Measurements from ENCODE around the gene CARD11. TPM values are rescaled to one million over a fixed set of nuclear protein-coding genes. Genes with fewer than 3 reads are reported as not detected.

Gene CARD11
- total RNA-seq = 100 to 1,000 TPM in 1 of 2 experiments, 10 to 100 TPM in 1; 98.3 to 103 TPM

DNA sequence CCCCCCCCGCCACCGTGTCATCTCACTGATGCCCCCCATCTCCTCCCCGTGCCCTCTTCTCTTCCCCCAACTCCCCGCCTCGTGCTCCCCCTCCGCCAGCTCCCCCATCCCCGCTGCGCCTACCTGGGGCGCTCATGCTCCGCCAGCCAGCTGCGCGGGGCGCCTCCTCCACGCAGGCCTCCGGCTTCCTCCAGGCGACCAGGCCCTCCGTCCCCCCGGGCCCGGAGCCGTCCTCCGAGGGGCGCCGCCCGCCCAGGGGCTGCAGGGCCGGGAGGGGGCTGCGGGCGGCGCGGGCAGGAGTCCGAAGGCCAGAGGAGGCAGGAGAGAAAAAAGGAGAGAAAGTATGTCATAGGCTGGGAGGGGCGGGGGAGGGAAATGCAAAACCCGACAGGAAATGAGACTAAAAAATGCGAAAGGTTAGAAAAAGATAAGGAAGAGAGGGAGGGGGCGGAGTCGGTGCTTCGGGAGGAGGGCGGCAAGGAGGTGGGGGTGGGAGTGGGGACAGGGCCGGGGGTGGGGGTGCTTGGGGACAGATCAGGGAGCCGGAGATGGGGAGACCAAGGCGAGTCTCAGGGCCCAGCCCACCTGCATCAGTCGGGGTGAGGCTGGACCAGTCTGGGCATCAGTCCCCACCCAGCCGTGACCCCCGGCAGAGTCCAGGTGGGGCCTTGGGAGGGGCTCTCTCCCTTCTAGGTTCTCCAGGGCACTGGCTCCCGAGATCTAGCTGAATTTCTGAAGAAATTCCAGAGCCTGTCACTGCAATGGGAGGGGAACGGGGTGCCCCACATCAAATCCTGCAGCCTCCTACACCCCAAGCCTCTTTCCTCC is at the start of gene CARD11:
TSS of gene CARD11 (minus strand) at position 324 of the 828 bp plus-strand sequence. CDS start 85,361 bp downstream, outside the sequence.
- DNase-seq = peak; percentile 78
- ChIA-PET POLR2A (interaction anchor here (1.1 to 3.6 kb wide), 7 partner anchors 11 to 61 kb away, joined by 3 to 16 read pairs (median 4); no protein-coding TSS in a partner anchor), CTCF (interaction anchor here (1.2 to 6.7 kb wide), 4 partner anchors 21 to 111 kb away, joined by 3 to 55 read pairs (median 5); no protein-coding TSS in a partner anchor)
- Mint-ChIP-seq H3K9me3 (peaks cover 3% of the 10 kb centered on the region), H3K4me1 (ENCODE audit: low read depth) (peaks cover 45% of the 10 kb centered on the region), H3K4me3 (peak within 1 kb of the TSS; percentile 96), H3K27me3 (no peaks in the 10 kb centered on the region), H3K36me3 (ENCODE audit: low read depth) (peaks cover 34% of the 10 kb centered on the region), H3K27ac (peak within 1 kb of the TSS; percentile 96)
- TF ChIP-seq, protein P1, sequence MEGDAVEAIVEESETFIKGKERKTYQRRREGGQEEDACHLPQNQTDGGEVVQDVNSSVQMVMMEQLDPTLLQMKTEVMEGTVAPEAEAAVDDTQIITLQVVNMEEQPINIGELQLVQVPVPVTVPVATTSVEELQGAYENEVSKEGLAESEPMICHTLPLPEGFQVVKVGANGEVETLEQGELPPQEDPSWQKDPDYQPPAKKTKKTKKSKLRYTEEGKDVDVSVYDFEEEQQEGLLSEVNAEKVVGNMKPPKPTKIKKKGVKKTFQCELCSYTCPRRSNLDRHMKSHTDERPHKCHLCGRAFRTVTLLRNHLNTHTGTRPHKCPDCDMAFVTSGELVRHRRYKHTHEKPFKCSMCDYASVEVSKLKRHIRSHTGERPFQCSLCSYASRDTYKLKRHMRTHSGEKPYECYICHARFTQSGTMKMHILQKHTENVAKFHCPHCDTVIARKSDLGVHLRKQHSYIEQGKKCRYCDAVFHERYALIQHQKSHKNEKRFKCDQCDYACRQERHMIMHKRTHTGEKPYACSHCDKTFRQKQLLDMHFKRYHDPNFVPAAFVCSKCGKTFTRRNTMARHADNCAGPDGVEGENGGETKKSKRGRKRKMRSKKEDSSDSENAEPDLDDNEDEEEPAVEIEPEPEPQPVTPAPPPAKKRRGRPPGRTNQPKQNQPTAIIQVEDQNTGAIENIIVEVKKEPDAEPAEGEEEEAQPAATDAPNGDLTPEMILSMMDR (IDR thresholded peaks at IDR 0.05) = no peak
- intact Hi-C loops (cut with micrococcal nuclease) = loop anchor here (5.0 kb wide), 1 partner anchor 66 kb away; no protein-coding TSS in a partner anchor
- peak; percentile 59 for ATAC-seq

- intact Hi-C loops (cut with micrococcal nuclease) = no loop called here
- Mint-ChIP-seq H3K27ac (peak overlapping the region; percentile 96), H3K9me3 (peaks cover 3% of the 10 kb centered on the region), H3K36me3 (ENCODE audit: low read depth) (peaks cover 6% of the 10 kb centered on the region), H3K27me3 (no peaks in the 10 kb centered on the region), H3K4me3 (peak overlapping the region; percentile 51), H3K4me1 (ENCODE audit: low read depth) (peaks cover 64% of the 10 kb centered on the region)
- ChIA-PET POLR2A (interaction anchor here (0.7 to 3.7 kb wide), 8 partner anchors 10 to 27 kb away, joined by 3 to 15 read pairs (median 8); no protein-coding TSS in a partner anchor), CTCF (interaction anchor here (0.7 to 7.8 kb wide), 10 partner anchors 10 to 198 kb away, joined by 3 to 101 read pairs (median 4); partner anchors contain the start of gene CARD11)
- TF ChIP-seq, protein P1 (IDR thresholded peaks at IDR 0.05) = no peak
- DNase-seq (peak; percentile 92), ATAC-seq (peak; percentile 84)
These were observed 48.8 kb upstream of the CARD11 start for GRCh38 chr7:3092468-3092867.

DNA sequence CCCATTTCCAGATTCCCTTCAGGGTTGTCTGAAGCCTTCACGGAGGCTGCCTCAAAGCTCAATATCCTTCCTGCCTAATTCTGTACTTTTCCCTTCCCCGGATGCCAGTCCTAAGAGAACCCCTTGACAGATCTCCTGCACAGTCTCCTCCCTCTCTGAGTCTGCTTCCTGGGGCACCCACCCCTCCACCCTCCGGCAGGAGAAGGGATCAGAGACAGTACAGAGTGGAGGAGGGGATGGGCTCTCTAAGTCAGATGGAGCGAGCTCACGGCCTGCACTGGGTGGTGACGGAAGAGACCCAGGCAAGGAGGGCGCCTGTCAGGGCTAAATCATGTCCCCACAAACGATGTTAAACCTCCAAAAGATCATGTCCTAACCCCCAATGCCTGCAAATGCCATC is 48.0 kb upstream of the CARD11 start:
- ChIA-PET POLR2A (interaction anchor here (1.1 to 3.7 kb wide), 7 partner anchors 10 to 27 kb away, joined by 3 to 15 read pairs (median 8); no protein-coding TSS in a partner anchor), CTCF (interaction anchor here (0.6 to 7.8 kb wide), 11 partner anchors 9 to 227 kb away, joined by 3 to 101 read pairs (median 4); partner anchors contain the start of gene CARD11)
- Mint-ChIP-seq H3K4me1 (ENCODE audit: low read depth) (peaks cover 58% of the 10 kb centered on the region), H3K27me3 (no peaks in the 10 kb centered on the region), H3K4me3 (peak overlapping the region; percentile 51), H3K27ac (peak overlapping the region; percentile 96), H3K36me3 (ENCODE audit: low read depth) (peaks cover 4% of the 10 kb centered on the region), H3K9me3 (peaks cover 3% of the 10 kb centered on the region)
- ATAC-seq (peak; percentile 7), DNase-seq (no peak)
- TF ChIP-seq, protein P1 (IDR thresholded peaks at IDR 0.05) = no peak
- intact Hi-C loops (cut with micrococcal nuclease) = no loop called here

GRCh38 chr7:3089493-3089892 is 45.8 kb upstream of the CARD11 start:
- DNase-seq (no peak), ATAC-seq (no peak)
- Mint-ChIP-seq H3K36me3 (ENCODE audit: low read depth) (peaks cover 4% of the 10 kb centered on the region), H3K4me1 (ENCODE audit: low read depth) (peaks cover 40% of the 10 kb centered on the region), H3K27me3 (no peaks in the 10 kb centered on the region), H3K27ac (no peak overlapping the region), H3K4me3 (no peak overlapping the region), H3K9me3 (peaks cover 1% of the 10 kb centered on the region)
- intact Hi-C loops (cut with micrococcal nuclease) = no loop called here
- POLR2A ChIA-PET = interaction anchor here (1.3 to 1.4 kb wide), 2 partner anchors 20 to 25 kb away, joined by 4 read pairs; no protein-coding TSS in a partner anchor
- CTCF ChIA-PET = interaction anchor here (0.6 to 7.8 kb wide), 20 partner anchors 8 to 1971 kb away, joined by 3 to 101 read pairs (median 6); no protein-coding TSS in a partner anchor
- TF ChIP-seq, protein P1 (IDR thresholded peaks at IDR 0.05) = peak; percentile 83
